ENCODE results near the gene COLEC12. TPM values are rescaled to one million over a fixed set of nuclear protein-coding genes. Genes with fewer than 3 reads are reported as not detected.
A peak's percentile ranks its signal among the peaks of the same experiment; 100 is the strongest.

Gene COLEC12
- total RNA-seq, 1 donor from 2014 or later = 11.6 TPM

GRCh38 chr18:463403-463802 is 37.1 kb downstream of the COLEC12 start:
- no peak for TF ChIP-seq EZH2 (IDR thresholded peaks at IDR 0.05; ENCODE audit: insufficient read depth, low read length)
- TF ChIP-seq CTCF (IDR thresholded peaks at IDR 0.05; ENCODE audit: insufficient read depth, low read depth, low read length) = no peak
- H3K27ac Mint-ChIP-seq (ENCODE audit: unreplicated experiment) = no peak overlapping the region
- no peak for FAIRE-seq

GRCh38 chr18:461762-462161 is 38.7 kb downstream of the COLEC12 start:
- H3K4me3 ChIP-seq (ENCODE audit: insufficient read depth, low read depth, low read length) = no peak overlapping the region
- no peak overlapping the region for H3K27ac ChIP-seq (ENCODE audit: low read depth, low read length)
- no peak overlapping the region for H3K4me2 ChIP-seq (ENCODE audit: low read length)
- Mint-ChIP-seq H3K27me3 (ENCODE audit: low read depth, unreplicated experiment) (peaks cover 2% of the 10 kb centered on the region), H3K27ac (ENCODE audit: unreplicated experiment) (no peak overlapping the region), H3K9me3 (ENCODE audit: unreplicated experiment) (no peaks in the 10 kb centered on the region), H3K4me1 (ENCODE audit: low read depth, unreplicated experiment) (peaks cover 19% of the 10 kb centered on the region), H3K4me3 (ENCODE audit: unreplicated experiment) (no peak overlapping the region), H3K36me3 (ENCODE audit: low read depth, unreplicated experiment) (no peaks in the 10 kb centered on the region)
- peaks cover 18% of the 10 kb centered on the region for H3K4me1 ChIP-seq (ENCODE audit: insufficient read depth, low read length)
- FAIRE-seq (no peak), DNase-seq (ENCODE audit: low read depth) (no peak)
- no peaks in the 10 kb centered on the region for H4K20me1 ChIP-seq (ENCODE audit: insufficient read depth, low read length)
- no peaks in the 10 kb centered on the region for H3K9me3 ChIP-seq (ENCODE audit: insufficient read depth, low read depth, low read length)
- no peaks in the 10 kb centered on the region for H3K27me3 ChIP-seq (ENCODE audit: insufficient read depth, low read length)
- H3K9ac ChIP-seq (ENCODE audit: low read length) = no peak overlapping the region
- no peak overlapping the region for H2AFZ ChIP-seq (ENCODE audit: low read depth, low read length)
- no peaks in the 10 kb centered on the region for H3K79me2 ChIP-seq (ENCODE audit: insufficient read depth, low read length)
- no peak for TF ChIP-seq EZH2 (IDR thresholded peaks at IDR 0.05; ENCODE audit: insufficient read depth, low read length)
- no peak for TF ChIP-seq CTCF (IDR thresholded peaks at IDR 0.05; ENCODE audit: insufficient read depth, low read depth, low read length)
- H3K36me3 ChIP-seq (ENCODE audit: insufficient read depth, low read length) = no peaks in the 10 kb centered on the region

More at GRCh38 chr18:463403-463802, 37.1 kb downstream of the COLEC12 start:
- Histone ChIP-seq H3K9me3 (ENCODE audit: insufficient read depth, low read depth, low read length) (no peaks in the 10 kb centered on the region), H3K36me3 (ENCODE audit: insufficient read depth, low read length) (no peaks in the 10 kb centered on the region), H3K9ac (ENCODE audit: low read length) (no peak overlapping the region), H4K20me1 (ENCODE audit: insufficient read depth, low read length) (no peaks in the 10 kb centered on the region), H3K27me3 (ENCODE audit: insufficient read depth, low read length) (no peaks in the 10 kb centered on the region), H3K4me3 (ENCODE audit: insufficient read depth, low read depth, low read length) (no peak overlapping the region), H2AFZ (ENCODE audit: low read depth, low read length) (no peak overlapping the region), H3K27ac (ENCODE audit: low read depth, low read length) (no peak overlapping the region), H3K4me1 (ENCODE audit: insufficient read depth, low read length) (peaks cover 6% of the 10 kb centered on the region), H3K79me2 (ENCODE audit: insufficient read depth, low read length) (no peaks in the 10 kb centered on the region), H3K4me2 (ENCODE audit: low read length) (peak overlapping the region; percentile 58)
- H3K4me1 Mint-ChIP-seq (ENCODE audit: low read depth, unreplicated experiment) = peaks cover 15% of the 10 kb centered on the region
- no peak overlapping the region for H3K4me3 Mint-ChIP-seq (ENCODE audit: unreplicated experiment)
- no peaks in the 10 kb centered on the region for H3K36me3 Mint-ChIP-seq (ENCODE audit: low read depth, unreplicated experiment)
- DNase-seq (ENCODE audit: low read depth) = no peak
- peaks cover 2% of the 10 kb centered on the region for H3K27me3 Mint-ChIP-seq (ENCODE audit: low read depth, unreplicated experiment)
- no peaks in the 10 kb centered on the region for H3K9me3 Mint-ChIP-seq (ENCODE audit: unreplicated experiment)

GRCh38 chr18:460791-461190 is 39.7 kb downstream of the COLEC12 start:
- Histone ChIP-seq H3K4me2 (ENCODE audit: low read length) (no peak overlapping the region), H3K4me1 (ENCODE audit: insufficient read depth, low read length) (peaks cover 19% of the 10 kb centered on the region), H3K9me3 (ENCODE audit: insufficient read depth, low read depth, low read length) (no peaks in the 10 kb centered on the region), H3K27me3 (ENCODE audit: insufficient read depth, low read length) (no peaks in the 10 kb centered on the region), H2AFZ (ENCODE audit: low read depth, low read length) (no peak overlapping the region), H3K36me3 (ENCODE audit: insufficient read depth, low read length) (no peaks in the 10 kb centered on the region), H3K79me2 (ENCODE audit: insufficient read depth, low read length) (no peaks in the 10 kb centered on the region), H3K27ac (ENCODE audit: low read depth, low read length) (no peak overlapping the region), H3K9ac (ENCODE audit: low read length) (no peak overlapping the region), H3K4me3 (ENCODE audit: insufficient read depth, low read depth, low read length) (no peak overlapping the region), H4K20me1 (ENCODE audit: insufficient read depth, low read length) (no peaks in the 10 kb centered on the region)
- H3K9me3 Mint-ChIP-seq (ENCODE audit: unreplicated experiment) = no peaks in the 10 kb centered on the region
- no peak for TF ChIP-seq EZH2 (IDR thresholded peaks at IDR 0.05; ENCODE audit: insufficient read depth, low read length)
- TF ChIP-seq CTCF (IDR thresholded peaks at IDR 0.05; ENCODE audit: insufficient read depth, low read depth, low read length) = no peak
- no peak for DNase-seq (ENCODE audit: low read depth)
- peaks cover 2% of the 10 kb centered on the region for H3K27me3 Mint-ChIP-seq (ENCODE audit: low read depth, unreplicated experiment)
- H3K36me3 Mint-ChIP-seq (ENCODE audit: low read depth, unreplicated experiment) = no peaks in the 10 kb centered on the region
- no peak overlapping the region for H3K4me3 Mint-ChIP-seq (ENCODE audit: unreplicated experiment)
- peaks cover 14% of the 10 kb centered on the region for H3K4me1 Mint-ChIP-seq (ENCODE audit: low read depth, unreplicated experiment)
- FAIRE-seq = no peak
- H3K27ac Mint-ChIP-seq (ENCODE audit: unreplicated experiment) = no peak overlapping the region
